HG02759 (cell line): ENCODE data around the gene IGSF8.
"Not testable (repeated sequence)": the region's sequence is repeated elsewhere in the genome, so short reads cannot be mapped to it uniquely, and the experiment has no call there.

Experiments used
- ATAC-seq: cut with Tn5 transposase; IDR thresholded peaks from one replicate; pipeline ENCODE4 v1.9.1; 2021; ENCODE audit warnings: mild to moderate bottlenecking, moderate library complexity; ENCODE audit not compliant: unreplicated experiment

IGSF8 gene

GRCh38 chr1:160069460-160070231 lies 28.8 kb downstream of the IGSF8 start, which contains the start of gene KCNJ10:
KCNJ10 (minus strand) TSS chr1:160070160; CDS start chr1:160042532, 27,628 bp downstream.
- no peak for ATAC-seq

GRCh38 chr1:160068225-160068624 lies 30.2 kb downstream of the IGSF8 start:
- ATAC-seq: no peak

- ATAC-seq: no peak
Measured at GRCh38 chr1:160066829-160067745, 31.3 kb downstream of the IGSF8 start.

- ATAC-seq: no peak
Measured at GRCh38 chr1:160064746-160065145, 33.7 kb downstream of the IGSF8 start.

- ATAC-seq: no peak
Measured at GRCh38 chr1:160064164-160064563, 34.3 kb downstream of the IGSF8 start.

- ATAC-seq: no peak
Measured at GRCh38 chr1:160063176-160063575, 35.2 kb downstream of the IGSF8 start.

- no peak for ATAC-seq
Measured at GRCh38 chr1:160062230-160062532, 36.2 kb downstream of the IGSF8 start.

GRCh38 chr1:160061369-160062229 lies 36.8 kb downstream of the IGSF8 start:
- ATAC-seq: no peak

- ATAC-seq: no peak
Measured at GRCh38 chr1:160058087-160058486, 40.3 kb downstream of the IGSF8 start.

GRCh38 chr1:160056648-160057169 lies 41.7 kb downstream of the IGSF8 start:
- no peak for ATAC-seq

- ATAC-seq: no peak
Measured at GRCh38 chr1:160053548-160054365, 44.7 kb downstream of the IGSF8 start.

- no peak for ATAC-seq
Measured at GRCh38 chr1:160052936-160053335, 45.5 kb downstream of the IGSF8 start.

- no peak for ATAC-seq
Measured at GRCh38 chr1:160050619-160051018, 47.8 kb downstream of the IGSF8 start.

GRCh38 chr1:160050182-160050581 lies 48.2 kb downstream of the IGSF8 start:
- ATAC-seq: not testable (repeated sequence)

- no peak for ATAC-seq
Measured at GRCh38 chr1:160049101-160049500, 49.3 kb downstream of the IGSF8 start.

GRCh38 chr1:160048335-160048734 lies 50.1 kb downstream of the IGSF8 start:
- no peak for ATAC-seq

- peak; percentile 29 for ATAC-seq
Measured at GRCh38 chr1:160047111-160047991, 51.1 kb downstream of the IGSF8 start.

- peak; percentile 85 for ATAC-seq
Measured at GRCh38 chr1:160046494-160047110, 51.8 kb downstream of the IGSF8 start.
